Head of caudate nucleus (tissue), 42 donors: ENCODE measurements around the gene NOB1.

Experiments used
- DNase-seq, 42 donors: peaks; one replicate each; pipeline versions ENCODE4 v3.0.0 to v3.0.0-alpha.2; 2020 to 2021; ENCODE audit warnings: mixed read lengths in 7 of 42
- intact Hi-C: fragments of 100-400 bp; cut with DNase I; formaldehyde crosslinking; loops from one replicate; pipeline ENCODE4 v1.15.0; 2022

The NOB1 gene

GRCh38 chr16:69701452-69701851 lies 53.3 kb downstream of the NOB1 start:
- intact Hi-C loops = no loop called here
- DNase-seq = no peak

GRCh38 chr16:69699915-69700314 lies 54.8 kb downstream of the NOB1 start:
- intact Hi-C loops = no loop called here

GRCh38 chr16:69698404-69698803 lies 56.3 kb downstream of the NOB1 start:
- no peak for DNase-seq
- intact Hi-C loops = no loop called here

More at GRCh38 chr16:69699915-69700314, 54.8 kb downstream of the NOB1 start:
- DNase-seq = no peak

- no peak for DNase-seq
Measured at GRCh38 chr16:69693916-69694315, 60.8 kb downstream of the NOB1 start.

GRCh38 chr16:69691980-69692911 lies 62.5 kb downstream of the NOB1 start:
- DNase-seq = peak in 4 of 42 donors; percentile 5 to 43 (median 24)
- intact Hi-C loops = no loop called here

More at GRCh38 chr16:69693916-69694315, 60.8 kb downstream of the NOB1 start:
- intact Hi-C loops = no loop called here
